Fibroblast of pulmonary artery (primary cell): ENCODE results near the gene USP7.

Source experiments
- DNase-seq: peaks from one replicate; pipeline ENCODE4 v3.0.0-alpha.2; 2010; ENCODE audit warnings: low read depth
- H3K4me3 ChIP-seq: replicated peaks from 2 replicates; pipeline ENCODE4 v1.5.1; 2011; ENCODE audit warnings: low read depth, mild to moderate bottlenecking, control low read depth, low read length, moderate library complexity
- CTCF ChIP-seq: IDR thresholded peaks from 2 replicates; pipeline ENCODE4 v1.5.1; 2011; ENCODE audit warnings: mild to moderate bottlenecking, control low read depth, low read length, inconsistent platforms; ENCODE audit errors: missing control alignments

The USP7 gene

GRCh38 chr16:8859913-8860881 is 103.5 kb downstream of the USP7 start:
- TF ChIP-seq CTCF = no peak
- no peak overlapping the region for H3K4me3 ChIP-seq
- peak; percentile 82 for DNase-seq

GRCh38 chr16:8858994-8859912 is 104.5 kb downstream of the USP7 start:
- TF ChIP-seq CTCF = no peak
- no peak for DNase-seq
- no peak overlapping the region for H3K4me3 ChIP-seq

- no peak for DNase-seq
- no peak for TF ChIP-seq CTCF
These were observed 107.7 kb downstream of the USP7 start for GRCh38 chr16:8855972-8856371.

GRCh38 chr16:8855051-8855786 is 108.5 kb downstream of the USP7 start:
- no peak for DNase-seq
- peak; percentile 6 for TF ChIP-seq CTCF
- no peak overlapping the region for H3K4me3 ChIP-seq

More at GRCh38 chr16:8855972-8856371, 107.7 kb downstream of the USP7 start:
- H3K4me3 ChIP-seq = no peak overlapping the region

GRCh38 chr16:8854298-8854948 is 109.3 kb downstream of the USP7 start:
- TF ChIP-seq CTCF = no peak
- no peak overlapping the region for H3K4me3 ChIP-seq
- no peak for DNase-seq

GRCh38 chr16:8853611-8854010 is 110.1 kb downstream of the USP7 start:
- DNase-seq = no peak
- no peak for TF ChIP-seq CTCF
- H3K4me3 ChIP-seq = no peak overlapping the region
